ENCODE data around the gene ZWILCH. TPM values are rescaled to one million over a fixed set of nuclear protein-coding genes. Genes with fewer than 3 reads are reported as not detected.

Gene ZWILCH
- total RNA-seq, 1 experiment from 2014 or later: 50.2 TPM

DNA sequence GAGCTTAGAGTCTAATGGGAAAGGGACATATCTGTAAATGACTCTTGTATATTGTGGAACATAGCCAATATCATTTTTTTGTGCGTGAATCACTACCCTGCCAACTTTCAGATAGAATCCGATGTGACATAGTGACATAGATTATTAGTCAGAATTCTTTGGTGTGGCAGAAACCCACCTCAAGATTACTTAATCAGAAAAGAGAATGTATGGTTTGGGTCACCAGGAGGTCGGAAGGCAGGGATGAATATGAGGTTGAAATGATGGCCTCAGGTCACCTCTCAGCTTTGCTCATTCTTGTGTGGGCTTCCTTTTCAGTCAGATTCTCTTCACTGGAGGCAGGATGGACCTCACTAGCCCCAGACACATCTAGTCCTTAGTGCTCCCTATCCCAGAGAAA lies 48.9 kb upstream of the ZWILCH start (continued):
- TF ChIP-seq, protein P1, sequence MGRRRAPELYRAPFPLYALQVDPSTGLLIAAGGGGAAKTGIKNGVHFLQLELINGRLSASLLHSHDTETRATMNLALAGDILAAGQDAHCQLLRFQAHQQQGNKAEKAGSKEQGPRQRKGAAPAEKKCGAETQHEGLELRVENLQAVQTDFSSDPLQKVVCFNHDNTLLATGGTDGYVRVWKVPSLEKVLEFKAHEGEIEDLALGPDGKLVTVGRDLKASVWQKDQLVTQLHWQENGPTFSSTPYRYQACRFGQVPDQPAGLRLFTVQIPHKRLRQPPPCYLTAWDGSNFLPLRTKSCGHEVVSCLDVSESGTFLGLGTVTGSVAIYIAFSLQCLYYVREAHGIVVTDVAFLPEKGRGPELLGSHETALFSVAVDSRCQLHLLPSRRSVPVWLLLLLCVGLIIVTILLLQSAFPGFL (CRISPR knock-in tag; IDR thresholded peaks at IDR 0.05; ENCODE audit: borderline replicate concordance): no peak
- TF ChIP-seq CREM (CRISPR knock-in tag; IDR thresholded peaks at IDR 0.05): no peak
- TF ChIP-seq ATF1 (CRISPR knock-in tag; IDR thresholded peaks at IDR 0.05): no peak

DNA sequence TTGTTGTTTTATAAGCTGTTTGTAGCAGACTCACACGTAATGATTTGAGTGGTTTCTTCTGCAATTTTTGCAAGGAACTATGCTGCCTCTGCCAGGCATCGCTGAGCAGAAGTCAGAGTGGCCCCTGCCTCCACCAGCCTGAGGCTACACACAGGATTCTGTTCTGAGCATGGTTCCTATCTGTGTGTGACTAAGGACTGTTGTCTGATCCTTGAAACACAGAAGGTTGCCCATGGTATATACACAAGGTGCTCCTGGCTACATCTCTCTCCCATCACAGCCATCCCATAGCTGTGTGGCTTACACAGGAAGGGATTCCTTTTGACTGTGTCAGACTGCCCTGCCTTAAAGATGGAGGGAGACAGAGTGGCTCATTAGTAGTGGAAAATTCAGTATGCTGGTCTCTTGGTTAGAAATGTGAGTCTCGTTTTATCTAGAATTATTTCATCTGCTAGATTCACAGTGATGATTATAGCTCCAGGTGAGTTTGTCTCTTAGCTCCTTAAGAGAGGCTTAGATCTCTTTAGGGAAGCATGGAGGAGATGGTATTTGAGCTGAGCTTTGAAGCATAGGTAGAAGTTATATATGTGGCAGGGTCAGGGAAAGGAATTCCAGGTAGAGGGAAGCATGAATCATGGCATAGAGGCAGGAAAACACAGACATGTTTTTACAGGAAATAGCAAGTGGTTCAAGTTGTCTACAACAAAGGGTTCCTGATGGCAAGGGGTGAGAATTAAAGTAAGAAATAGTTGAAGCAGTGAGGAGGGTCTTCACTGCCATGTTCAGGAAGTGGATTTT lies 45.1 kb upstream of the ZWILCH start:
- peak overlapping the region; percentile 84 for H3K27ac Mint-ChIP-seq
- peaks cover 5% of the 10 kb centered on the region for H3K9me3 Mint-ChIP-seq
- H3K4me1 Mint-ChIP-seq: peaks cover 57% of the 10 kb centered on the region
- TF ChIP-seq, protein P1 (CRISPR knock-in tag; IDR thresholded peaks at IDR 0.05; ENCODE audit: borderline replicate concordance): no peak
- no peak for TF ChIP-seq OVOL2 (CRISPR knock-in tag; IDR thresholded peaks at IDR 0.05; ENCODE audit: borderline replicate concordance)
- TF ChIP-seq SMAD4 (CRISPR knock-in tag; IDR thresholded peaks at IDR 0.05): no peak
- no peak for TF ChIP-seq ATF1 (CRISPR knock-in tag; IDR thresholded peaks at IDR 0.05)
- TF ChIP-seq NFYB (CRISPR knock-in tag; conservative IDR thresholded peaks at IDR 0.05; ENCODE audit: low read depth): no peak
- TF ChIP-seq, protein P2, sequence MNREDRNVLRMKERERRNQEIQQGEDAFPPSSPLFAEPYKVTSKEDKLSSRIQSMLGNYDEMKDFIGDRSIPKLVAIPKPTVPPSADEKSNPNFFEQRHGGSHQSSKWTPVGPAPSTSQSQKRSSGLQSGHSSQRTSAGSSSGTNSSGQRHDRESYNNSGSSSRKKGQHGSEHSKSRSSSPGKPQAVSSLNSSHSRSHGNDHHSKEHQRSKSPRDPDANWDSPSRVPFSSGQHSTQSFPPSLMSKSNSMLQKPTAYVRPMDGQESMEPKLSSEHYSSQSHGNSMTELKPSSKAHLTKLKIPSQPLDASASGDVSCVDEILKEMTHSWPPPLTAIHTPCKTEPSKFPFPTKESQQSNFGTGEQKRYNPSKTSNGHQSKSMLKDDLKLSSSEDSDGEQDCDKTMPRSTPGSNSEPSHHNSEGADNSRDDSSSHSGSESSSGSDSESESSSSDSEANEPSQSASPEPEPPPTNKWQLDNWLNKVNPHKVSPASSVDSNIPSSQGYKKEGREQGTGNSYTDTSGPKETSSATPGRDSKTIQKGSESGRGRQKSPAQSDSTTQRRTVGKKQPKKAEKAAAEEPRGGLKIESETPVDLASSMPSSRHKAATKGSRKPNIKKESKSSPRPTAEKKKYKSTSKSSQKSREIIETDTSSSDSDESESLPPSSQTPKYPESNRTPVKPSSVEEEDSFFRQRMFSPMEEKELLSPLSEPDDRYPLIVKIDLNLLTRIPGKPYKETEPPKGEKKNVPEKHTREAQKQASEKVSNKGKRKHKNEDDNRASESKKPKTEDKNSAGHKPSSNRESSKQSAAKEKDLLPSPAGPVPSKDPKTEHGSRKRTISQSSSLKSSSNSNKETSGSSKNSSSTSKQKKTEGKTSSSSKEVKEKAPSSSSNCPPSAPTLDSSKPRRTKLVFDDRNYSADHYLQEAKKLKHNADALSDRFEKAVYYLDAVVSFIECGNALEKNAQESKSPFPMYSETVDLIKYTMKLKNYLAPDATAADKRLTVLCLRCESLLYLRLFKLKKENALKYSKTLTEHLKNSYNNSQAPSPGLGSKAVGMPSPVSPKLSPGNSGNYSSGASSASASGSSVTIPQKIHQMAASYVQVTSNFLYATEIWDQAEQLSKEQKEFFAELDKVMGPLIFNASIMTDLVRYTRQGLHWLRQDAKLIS (CRISPR knock-in tag; IDR thresholded peaks at IDR 0.05; ENCODE audit: borderline replicate concordance): no peak
- TF ChIP-seq, protein P3, sequence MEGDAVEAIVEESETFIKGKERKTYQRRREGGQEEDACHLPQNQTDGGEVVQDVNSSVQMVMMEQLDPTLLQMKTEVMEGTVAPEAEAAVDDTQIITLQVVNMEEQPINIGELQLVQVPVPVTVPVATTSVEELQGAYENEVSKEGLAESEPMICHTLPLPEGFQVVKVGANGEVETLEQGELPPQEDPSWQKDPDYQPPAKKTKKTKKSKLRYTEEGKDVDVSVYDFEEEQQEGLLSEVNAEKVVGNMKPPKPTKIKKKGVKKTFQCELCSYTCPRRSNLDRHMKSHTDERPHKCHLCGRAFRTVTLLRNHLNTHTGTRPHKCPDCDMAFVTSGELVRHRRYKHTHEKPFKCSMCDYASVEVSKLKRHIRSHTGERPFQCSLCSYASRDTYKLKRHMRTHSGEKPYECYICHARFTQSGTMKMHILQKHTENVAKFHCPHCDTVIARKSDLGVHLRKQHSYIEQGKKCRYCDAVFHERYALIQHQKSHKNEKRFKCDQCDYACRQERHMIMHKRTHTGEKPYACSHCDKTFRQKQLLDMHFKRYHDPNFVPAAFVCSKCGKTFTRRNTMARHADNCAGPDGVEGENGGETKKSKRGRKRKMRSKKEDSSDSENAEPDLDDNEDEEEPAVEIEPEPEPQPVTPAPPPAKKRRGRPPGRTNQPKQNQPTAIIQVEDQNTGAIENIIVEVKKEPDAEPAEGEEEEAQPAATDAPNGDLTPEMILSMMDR (IDR thresholded peaks at IDR 0.05): no peak
- TF ChIP-seq ESRRA (CRISPR knock-in tag; IDR thresholded peaks at IDR 0.05; ENCODE audit: borderline replicate concordance): no peak
- TF ChIP-seq, protein P4, sequence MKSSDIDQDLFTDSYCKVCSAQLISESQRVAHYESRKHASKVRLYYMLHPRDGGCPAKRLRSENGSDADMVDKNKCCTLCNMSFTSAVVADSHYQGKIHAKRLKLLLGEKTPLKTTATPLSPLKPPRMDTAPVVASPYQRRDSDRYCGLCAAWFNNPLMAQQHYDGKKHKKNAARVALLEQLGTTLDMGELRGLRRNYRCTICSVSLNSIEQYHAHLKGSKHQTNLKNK (CRISPR knock-in tag; IDR thresholded peaks at IDR 0.05): no peak
- TF ChIP-seq, protein P5, sequence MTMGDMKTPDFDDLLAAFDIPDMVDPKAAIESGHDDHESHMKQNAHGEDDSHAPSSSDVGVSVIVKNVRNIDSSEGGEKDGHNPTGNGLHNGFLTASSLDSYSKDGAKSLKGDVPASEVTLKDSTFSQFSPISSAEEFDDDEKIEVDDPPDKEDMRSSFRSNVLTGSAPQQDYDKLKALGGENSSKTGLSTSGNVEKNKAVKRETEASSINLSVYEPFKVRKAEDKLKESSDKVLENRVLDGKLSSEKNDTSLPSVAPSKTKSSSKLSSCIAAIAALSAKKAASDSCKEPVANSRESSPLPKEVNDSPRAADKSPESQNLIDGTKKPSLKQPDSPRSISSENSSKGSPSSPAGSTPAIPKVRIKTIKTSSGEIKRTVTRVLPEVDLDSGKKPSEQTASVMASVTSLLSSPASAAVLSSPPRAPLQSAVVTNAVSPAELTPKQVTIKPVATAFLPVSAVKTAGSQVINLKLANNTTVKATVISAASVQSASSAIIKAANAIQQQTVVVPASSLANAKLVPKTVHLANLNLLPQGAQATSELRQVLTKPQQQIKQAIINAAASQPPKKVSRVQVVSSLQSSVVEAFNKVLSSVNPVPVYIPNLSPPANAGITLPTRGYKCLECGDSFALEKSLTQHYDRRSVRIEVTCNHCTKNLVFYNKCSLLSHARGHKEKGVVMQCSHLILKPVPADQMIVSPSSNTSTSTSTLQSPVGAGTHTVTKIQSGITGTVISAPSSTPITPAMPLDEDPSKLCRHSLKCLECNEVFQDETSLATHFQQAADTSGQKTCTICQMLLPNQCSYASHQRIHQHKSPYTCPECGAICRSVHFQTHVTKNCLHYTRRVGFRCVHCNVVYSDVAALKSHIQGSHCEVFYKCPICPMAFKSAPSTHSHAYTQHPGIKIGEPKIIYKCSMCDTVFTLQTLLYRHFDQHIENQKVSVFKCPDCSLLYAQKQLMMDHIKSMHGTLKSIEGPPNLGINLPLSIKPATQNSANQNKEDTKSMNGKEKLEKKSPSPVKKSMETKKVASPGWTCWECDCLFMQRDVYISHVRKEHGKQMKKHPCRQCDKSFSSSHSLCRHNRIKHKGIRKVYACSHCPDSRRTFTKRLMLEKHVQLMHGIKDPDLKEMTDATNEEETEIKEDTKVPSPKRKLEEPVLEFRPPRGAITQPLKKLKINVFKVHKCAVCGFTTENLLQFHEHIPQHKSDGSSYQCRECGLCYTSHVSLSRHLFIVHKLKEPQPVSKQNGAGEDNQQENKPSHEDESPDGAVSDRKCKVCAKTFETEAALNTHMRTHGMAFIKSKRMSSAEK (CRISPR knock-in tag; IDR thresholded peaks at IDR 0.05; ENCODE audit: borderline replicate concordance): no peak
- TF ChIP-seq, protein P6, sequence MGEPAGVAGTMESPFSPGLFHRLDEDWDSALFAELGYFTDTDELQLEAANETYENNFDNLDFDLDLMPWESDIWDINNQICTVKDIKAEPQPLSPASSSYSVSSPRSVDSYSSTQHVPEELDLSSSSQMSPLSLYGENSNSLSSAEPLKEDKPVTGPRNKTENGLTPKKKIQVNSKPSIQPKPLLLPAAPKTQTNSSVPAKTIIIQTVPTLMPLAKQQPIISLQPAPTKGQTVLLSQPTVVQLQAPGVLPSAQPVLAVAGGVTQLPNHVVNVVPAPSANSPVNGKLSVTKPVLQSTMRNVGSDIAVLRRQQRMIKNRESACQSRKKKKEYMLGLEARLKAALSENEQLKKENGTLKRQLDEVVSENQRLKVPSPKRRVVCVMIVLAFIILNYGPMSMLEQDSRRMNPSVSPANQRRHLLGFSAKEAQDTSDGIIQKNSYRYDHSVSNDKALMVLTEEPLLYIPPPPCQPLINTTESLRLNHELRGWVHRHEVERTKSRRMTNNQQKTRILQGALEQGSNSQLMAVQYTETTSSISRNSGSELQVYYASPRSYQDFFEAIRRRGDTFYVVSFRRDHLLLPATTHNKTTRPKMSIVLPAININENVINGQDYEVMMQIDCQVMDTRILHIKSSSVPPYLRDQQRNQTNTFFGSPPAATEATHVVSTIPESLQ (CRISPR knock-in tag; IDR thresholded peaks at IDR 0.05): no peak
- TF ChIP-seq CREM (CRISPR knock-in tag; IDR thresholded peaks at IDR 0.05): no peak
- TF ChIP-seq, protein P7, sequence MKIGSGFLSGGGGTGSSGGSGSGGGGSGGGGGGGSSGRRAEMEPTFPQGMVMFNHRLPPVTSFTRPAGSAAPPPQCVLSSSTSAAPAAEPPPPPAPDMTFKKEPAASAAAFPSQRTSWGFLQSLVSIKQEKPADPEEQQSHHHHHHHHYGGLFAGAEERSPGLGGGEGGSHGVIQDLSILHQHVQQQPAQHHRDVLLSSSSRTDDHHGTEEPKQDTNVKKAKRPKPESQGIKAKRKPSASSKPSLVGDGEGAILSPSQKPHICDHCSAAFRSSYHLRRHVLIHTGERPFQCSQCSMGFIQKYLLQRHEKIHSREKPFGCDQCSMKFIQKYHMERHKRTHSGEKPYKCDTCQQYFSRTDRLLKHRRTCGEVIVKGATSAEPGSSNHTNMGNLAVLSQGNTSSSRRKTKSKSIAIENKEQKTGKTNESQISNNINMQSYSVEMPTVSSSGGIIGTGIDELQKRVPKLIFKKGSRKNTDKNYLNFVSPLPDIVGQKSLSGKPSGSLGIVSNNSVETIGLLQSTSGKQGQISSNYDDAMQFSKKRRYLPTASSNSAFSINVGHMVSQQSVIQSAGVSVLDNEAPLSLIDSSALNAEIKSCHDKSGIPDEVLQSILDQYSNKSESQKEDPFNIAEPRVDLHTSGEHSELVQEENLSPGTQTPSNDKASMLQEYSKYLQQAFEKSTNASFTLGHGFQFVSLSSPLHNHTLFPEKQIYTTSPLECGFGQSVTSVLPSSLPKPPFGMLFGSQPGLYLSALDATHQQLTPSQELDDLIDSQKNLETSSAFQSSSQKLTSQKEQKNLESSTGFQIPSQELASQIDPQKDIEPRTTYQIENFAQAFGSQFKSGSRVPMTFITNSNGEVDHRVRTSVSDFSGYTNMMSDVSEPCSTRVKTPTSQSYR (CRISPR knock-in tag; IDR thresholded peaks at IDR 0.05): no peak
- TF ChIP-seq TP53 (CRISPR knock-in tag; IDR thresholded peaks at IDR 0.05): no peak
- DNase-seq (ENCODE audit: low spot score) (no peak), ATAC-seq (no peak)
- CTCF ChIA-PET: interaction anchor here (1.2 kb wide), 1 partner anchor 11 kb away, joined by 3 read pairs; no protein-coding TSS in a partner anchor
- no peaks in the 10 kb centered on the region; the same call in 1 of the 2 replicates for H3K27me3 Mint-ChIP-seq (ENCODE audit: low read depth)
- POLR2A ChIA-PET: no interaction called here
- peaks cover 17% of the 10 kb centered on the region for H3K36me3 Mint-ChIP-seq
- H3K4me3 Mint-ChIP-seq: no peak overlapping the region

Measured in WTC11 (cell line).